Epithelial cell of esophagus (primary cell): Measurements from ENCODE around the gene BRD7.

Experiments used
- DNase-seq: peaks from one replicate; pipeline ENCODE4 v3.0.0; 2010; ENCODE audit warnings: low read depth
- H3K4me3 ChIP-seq: 2 replicates; pipeline ENCODE4 v1.5.1; 2011; ENCODE audit warnings: mild to moderate bottlenecking, low read length, control low read depth
- TF ChIP-seq, protein P1 (sequence below): IDR thresholded peaks from 2 replicates; pipeline ENCODE4 v1.5.1; 2011; ENCODE audit warnings: low read depth, mild to moderate bottlenecking, low read length, control low read depth, inconsistent platforms; ENCODE audit not compliant: insufficient read depth; ENCODE audit errors: missing control alignments

BRD7 gene

GRCh38 chr16:50302472-50303005 is 66.2 kb downstream of the BRD7 start:
- TF ChIP-seq, protein P1, sequence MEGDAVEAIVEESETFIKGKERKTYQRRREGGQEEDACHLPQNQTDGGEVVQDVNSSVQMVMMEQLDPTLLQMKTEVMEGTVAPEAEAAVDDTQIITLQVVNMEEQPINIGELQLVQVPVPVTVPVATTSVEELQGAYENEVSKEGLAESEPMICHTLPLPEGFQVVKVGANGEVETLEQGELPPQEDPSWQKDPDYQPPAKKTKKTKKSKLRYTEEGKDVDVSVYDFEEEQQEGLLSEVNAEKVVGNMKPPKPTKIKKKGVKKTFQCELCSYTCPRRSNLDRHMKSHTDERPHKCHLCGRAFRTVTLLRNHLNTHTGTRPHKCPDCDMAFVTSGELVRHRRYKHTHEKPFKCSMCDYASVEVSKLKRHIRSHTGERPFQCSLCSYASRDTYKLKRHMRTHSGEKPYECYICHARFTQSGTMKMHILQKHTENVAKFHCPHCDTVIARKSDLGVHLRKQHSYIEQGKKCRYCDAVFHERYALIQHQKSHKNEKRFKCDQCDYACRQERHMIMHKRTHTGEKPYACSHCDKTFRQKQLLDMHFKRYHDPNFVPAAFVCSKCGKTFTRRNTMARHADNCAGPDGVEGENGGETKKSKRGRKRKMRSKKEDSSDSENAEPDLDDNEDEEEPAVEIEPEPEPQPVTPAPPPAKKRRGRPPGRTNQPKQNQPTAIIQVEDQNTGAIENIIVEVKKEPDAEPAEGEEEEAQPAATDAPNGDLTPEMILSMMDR: no peak
- DNase-seq: no peak
- no peak overlapping the region for H3K4me3 ChIP-seq

DNA sequence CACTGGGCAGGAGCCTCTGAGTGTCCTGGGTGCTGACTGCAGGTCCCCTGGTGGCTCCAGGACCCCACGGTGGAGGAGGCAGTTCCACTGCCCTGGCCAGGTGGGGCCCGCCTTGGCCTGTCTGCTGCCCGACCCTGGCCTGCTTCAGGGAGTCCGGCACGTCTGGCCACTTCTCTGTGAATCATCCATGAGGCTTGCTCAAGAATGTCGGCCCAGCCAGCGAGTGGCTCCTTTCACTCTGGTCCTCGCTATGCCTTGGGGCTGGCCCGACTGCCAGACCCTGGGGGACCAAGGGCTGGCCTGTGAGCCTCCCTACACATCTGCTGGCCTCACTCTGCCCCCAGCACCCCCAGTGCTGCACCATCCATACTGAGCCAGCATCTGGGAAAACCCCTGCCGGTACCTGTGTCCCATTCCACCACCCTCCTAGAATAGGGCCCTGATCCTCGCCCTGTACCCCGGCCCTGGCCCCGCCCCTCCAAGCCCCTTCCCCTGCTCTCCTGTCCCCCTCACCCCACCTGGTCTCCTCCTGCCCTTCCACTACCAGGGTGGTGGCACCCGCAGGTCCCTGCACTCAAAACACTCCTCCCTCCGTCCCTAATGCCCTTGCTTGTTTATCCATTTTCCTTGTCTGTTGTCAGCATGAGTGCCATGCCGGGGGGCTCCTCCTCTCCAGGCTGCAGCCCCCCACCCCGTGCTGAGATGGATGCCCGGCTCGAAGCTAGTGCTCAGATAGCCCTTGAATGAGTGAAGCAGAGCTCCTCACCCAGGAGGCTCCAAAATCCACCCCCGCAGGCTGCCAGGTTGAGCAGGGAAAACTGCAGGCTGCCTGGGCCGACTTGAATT is 66.9 kb downstream of the BRD7 start:
- TF ChIP-seq, protein P1: no peak
- DNase-seq: peak; percentile 67
- no peak overlapping the region for H3K4me3 ChIP-seq

DNA sequence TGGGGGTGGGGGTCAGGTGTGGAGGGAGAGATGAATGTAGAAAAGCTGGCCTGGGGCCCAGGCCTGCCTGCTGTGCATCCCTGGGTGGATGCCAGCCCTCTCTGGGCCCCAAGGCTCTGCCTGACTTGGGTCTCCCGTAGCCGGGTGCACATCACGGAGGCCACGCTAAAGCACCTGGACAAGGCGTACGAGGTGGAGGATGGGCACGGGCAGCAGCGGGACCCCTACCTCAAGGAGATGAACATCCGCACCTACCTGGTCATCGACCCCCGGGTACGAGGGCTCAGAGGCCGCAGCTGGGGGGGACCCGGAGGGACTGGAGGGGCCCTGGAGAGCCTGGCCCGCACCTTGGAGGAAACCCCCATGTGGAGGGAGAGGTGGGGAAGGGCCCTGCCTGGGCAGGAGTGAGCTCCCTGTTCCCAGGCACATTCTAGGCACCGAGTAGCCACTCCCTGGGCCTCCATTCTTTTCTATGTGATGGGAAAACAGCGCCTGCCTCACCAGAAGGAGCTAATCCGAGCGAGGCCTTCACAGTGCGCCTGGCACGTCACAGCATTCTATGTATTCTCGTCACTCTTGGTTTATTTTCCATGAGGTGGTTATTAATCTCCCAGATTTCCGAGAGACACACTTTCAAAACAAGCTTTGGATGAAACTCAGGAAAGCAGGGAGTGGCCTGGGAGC is 67.7 kb downstream of the BRD7 start:
- TF ChIP-seq, protein P1: no peak
- no peak for DNase-seq
- H3K4me3 ChIP-seq: no peak overlapping the region

DNA sequence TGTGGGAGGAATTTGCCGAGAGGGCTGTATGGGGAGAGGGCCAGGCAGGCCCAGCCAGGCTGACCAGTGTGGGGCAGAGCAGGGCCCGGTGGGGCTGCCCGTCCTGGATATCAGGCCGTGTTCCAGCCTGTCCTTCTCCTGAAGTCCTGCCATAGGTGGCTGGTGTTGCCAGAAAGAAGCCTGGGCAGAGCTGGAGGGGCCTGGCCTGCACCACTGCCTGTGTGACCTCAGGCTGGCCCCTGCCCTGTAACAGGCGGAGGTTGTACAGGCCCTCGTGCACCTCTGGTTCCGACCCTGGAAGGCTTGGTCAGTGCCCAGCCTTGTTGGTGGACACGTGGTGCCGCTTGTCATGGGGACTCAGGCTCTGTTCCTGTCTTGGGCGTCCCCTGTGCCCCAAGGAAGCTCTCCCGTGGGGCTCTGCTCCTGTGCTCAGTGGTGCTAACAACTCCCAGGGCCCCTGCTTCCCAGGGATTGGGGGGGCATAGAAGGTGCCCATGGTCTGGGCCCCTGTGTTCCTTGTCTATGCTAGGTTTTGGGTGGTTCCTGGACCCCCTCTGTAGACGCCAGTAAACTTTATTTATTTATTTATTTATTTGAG is 69.2 kb downstream of the BRD7 start:
- no peak for DNase-seq
- TF ChIP-seq, protein P1: no peak
- H3K4me3 ChIP-seq: no peak overlapping the region

- TF ChIP-seq, protein P1: no peak
- no peak overlapping the region for H3K4me3 ChIP-seq
- no peak for DNase-seq
Measured at GRCh38 chr16:50298591-50299507, 69.9 kb downstream of the BRD7 start.

DNA sequence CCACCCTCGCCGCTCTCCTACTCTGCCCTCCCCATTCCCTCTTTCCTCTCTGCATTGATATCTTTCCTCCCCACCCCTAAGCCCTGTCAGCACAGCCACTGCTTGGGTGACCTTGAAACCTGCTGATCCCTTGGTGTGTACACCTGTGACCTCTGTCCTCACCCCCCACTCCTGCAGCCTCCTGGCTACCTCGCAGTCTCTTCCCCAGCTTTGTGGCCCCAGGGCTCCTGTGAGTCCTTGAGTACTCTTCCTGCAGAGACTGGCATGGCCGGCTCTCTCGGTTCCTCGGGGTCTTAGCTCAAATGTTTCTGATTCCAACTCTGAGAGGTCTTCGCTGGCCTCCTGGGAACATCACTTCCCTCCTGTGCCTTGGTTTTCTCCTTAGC is 70.7 kb downstream of the BRD7 start:
- no peak overlapping the region for H3K4me3 ChIP-seq
- DNase-seq: no peak
- TF ChIP-seq, protein P1: no peak
